ENCODE data around the gene LRRIQ4.

DNA sequence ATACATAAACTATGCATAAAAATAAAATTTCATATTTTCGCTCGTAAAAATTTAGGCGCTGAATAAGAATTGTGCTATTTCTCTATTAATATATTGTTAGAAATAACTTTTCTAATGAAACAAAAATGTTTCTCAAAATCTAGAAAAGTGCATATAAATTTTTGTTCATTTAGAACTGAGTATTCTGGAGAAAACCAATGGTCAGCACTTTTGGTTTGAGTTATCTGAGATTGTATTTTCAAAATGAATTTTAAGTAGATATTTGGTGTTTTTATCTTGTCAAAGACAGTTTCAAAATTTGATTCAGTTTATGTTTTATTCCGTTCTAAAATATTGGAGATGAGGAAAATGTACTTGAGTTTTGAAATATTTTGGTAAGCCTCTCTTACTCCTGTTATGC, 25.6 kb upstream of the LRRIQ4 start:
- TF ChIP-seq CREB5 (CRISPR knock-in tag; IDR thresholded peaks at IDR 0.05; ENCODE audit: low read depth) = no peak
- TF ChIP-seq ZC3H10 (CRISPR knock-in tag; IDR thresholded peaks at IDR 0.05) = no peak
- no peak for TF ChIP-seq GLIS3 (CRISPR knock-in tag; IDR thresholded peaks at IDR 0.05)
